ENCODE results near the gene TMEM81.

DNA sequence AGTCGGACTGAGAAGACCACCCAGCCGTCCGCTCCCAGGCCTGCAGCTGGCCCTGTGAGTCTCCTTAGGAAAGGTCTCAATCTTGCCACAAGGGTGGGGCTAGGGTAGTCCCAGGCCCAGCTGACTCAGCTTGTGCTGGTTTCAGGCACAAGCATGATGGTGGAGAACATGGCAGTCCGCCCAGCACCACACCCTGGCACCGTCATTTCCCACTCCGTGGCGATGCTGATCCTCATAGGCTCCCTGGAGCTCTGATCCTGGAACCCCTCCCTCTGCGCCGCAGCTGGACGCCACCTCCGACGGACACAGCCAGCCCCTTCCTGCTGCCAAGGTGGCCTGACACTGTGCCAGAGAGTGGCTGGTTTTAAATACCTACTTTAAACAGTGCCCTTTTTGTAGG is 10.7 kb downstream of the TMEM81 start:
- TF ChIP-seq, protein P1, sequence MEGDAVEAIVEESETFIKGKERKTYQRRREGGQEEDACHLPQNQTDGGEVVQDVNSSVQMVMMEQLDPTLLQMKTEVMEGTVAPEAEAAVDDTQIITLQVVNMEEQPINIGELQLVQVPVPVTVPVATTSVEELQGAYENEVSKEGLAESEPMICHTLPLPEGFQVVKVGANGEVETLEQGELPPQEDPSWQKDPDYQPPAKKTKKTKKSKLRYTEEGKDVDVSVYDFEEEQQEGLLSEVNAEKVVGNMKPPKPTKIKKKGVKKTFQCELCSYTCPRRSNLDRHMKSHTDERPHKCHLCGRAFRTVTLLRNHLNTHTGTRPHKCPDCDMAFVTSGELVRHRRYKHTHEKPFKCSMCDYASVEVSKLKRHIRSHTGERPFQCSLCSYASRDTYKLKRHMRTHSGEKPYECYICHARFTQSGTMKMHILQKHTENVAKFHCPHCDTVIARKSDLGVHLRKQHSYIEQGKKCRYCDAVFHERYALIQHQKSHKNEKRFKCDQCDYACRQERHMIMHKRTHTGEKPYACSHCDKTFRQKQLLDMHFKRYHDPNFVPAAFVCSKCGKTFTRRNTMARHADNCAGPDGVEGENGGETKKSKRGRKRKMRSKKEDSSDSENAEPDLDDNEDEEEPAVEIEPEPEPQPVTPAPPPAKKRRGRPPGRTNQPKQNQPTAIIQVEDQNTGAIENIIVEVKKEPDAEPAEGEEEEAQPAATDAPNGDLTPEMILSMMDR (conservative IDR thresholded peaks at IDR 0.05; ENCODE audit: low read depth in 2 of 2), result no peak
- TF ChIP-seq EZH2 (IDR thresholded peaks at IDR 0.05; ENCODE audit: low read depth, unreplicated experiment), result no peak
- TF ChIP-seq POLR2AphosphoS5 (IDR thresholded peaks at IDR 0.05; ENCODE audit: low read depth), result no peak
- no peak for TF ChIP-seq CREB1 (CRISPR knock-in tag; IDR thresholded peaks at IDR 0.05; ENCODE audit: low read depth)
- no peak for TF ChIP-seq EZH2phosphoT487 (IDR thresholded peaks at IDR 0.05; ENCODE audit: unreplicated experiment)
- TF ChIP-seq ZNF114 (CRISPR knock-in tag; IDR thresholded peaks at IDR 0.05), result no peak
- TF ChIP-seq JUNB (IDR thresholded peaks at IDR 0.05; ENCODE audit: unreplicated experiment), result no peak
- TF ChIP-seq, protein P2, sequence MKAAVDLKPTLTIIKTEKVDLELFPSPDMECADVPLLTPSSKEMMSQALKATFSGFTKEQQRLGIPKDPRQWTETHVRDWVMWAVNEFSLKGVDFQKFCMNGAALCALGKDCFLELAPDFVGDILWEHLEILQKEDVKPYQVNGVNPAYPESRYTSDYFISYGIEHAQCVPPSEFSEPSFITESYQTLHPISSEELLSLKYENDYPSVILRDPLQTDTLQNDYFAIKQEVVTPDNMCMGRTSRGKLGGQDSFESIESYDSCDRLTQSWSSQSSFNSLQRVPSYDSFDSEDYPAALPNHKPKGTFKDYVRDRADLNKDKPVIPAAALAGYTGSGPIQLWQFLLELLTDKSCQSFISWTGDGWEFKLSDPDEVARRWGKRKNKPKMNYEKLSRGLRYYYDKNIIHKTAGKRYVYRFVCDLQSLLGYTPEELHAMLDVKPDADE (IDR thresholded peaks at IDR 0.05), result no peak
